ENCODE results near the gene RAD18.

Gene RAD18

GRCh38 chr3:8865697-8866096 lies 97.6 kb downstream of the RAD18 start:
- DNase-seq (ENCODE audit: low read depth): no peak
- no peak overlapping the region for H3K4me3 ChIP-seq (ENCODE audit: control insufficient read depth, low read depth, low read length)
- TF ChIP-seq CTCF (conservative IDR thresholded peaks at IDR 0.05; ENCODE audit: control insufficient read depth, insufficient read depth, low read depth, low read length): no peak

GRCh38 chr3:8864402-8865350 lies 98.6 kb downstream of the RAD18 start:
- no peak overlapping the region for H3K4me3 ChIP-seq (ENCODE audit: control insufficient read depth, low read depth, low read length)
- no peak for DNase-seq (ENCODE audit: low read depth)
- TF ChIP-seq CTCF (conservative IDR thresholded peaks at IDR 0.05; ENCODE audit: control insufficient read depth, insufficient read depth, low read depth, low read length): no peak

DNA sequence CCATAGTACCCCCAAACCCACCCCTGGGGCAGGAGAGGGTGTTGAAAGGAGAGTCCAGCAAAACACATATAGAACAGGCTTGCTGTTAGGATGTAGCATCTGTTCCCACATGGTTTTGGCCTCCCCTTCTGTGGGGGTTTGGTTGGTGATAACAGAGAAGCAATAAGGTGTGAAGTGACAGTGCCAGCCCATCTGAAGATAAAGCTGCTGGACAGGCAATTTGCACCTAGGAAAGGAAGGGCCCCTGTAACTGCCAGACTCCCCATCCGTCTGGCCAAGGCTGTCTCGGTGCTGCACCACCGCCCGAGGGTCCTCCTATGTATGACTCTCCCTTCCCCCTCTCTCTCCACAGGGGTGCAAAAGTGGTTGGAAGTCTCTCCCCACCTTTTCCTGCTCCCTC lies 99.4 kb downstream of the RAD18 start:
- no peak for TF ChIP-seq CTCF (conservative IDR thresholded peaks at IDR 0.05; ENCODE audit: control insufficient read depth, insufficient read depth, low read depth, low read length)
- no peak overlapping the region for H3K4me3 ChIP-seq (ENCODE audit: control insufficient read depth, low read depth, low read length)
- DNase-seq (ENCODE audit: low read depth): no peak

DNA sequence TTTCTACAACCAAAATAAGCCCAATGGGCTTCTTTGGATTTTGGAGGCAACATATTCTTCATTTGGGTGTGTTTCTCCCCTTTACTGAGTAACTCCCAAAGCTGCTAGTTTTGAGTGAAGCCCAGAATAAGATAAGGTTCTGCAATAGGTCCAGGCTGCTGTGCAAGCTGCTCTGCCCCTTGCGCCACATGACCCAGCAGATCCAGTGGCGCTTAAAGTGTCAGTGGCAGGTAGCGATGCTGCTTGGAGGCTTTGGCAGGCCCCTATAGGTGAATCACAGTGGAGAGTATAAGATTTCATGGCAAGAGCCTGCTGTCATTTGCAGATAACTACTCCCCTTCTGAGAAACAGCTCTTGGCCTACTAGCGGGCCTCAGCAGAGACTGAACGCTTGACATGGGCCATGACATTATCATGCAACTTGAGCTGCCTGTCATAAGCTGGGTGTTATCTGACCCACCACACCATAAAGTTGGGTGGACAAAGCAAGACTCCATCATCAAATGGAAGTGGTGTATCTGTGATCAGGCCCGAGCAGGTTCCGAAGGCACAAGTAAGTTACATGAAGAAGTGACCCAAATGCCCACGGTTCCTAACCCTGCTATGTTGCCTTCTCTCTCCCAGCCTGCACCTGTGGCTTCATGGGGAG lies 105.4 kb downstream of the RAD18 start:
- H3K4me3 ChIP-seq (ENCODE audit: control insufficient read depth, low read depth, low read length): no peak overlapping the region
- no peak for DNase-seq (ENCODE audit: low read depth)

DNA sequence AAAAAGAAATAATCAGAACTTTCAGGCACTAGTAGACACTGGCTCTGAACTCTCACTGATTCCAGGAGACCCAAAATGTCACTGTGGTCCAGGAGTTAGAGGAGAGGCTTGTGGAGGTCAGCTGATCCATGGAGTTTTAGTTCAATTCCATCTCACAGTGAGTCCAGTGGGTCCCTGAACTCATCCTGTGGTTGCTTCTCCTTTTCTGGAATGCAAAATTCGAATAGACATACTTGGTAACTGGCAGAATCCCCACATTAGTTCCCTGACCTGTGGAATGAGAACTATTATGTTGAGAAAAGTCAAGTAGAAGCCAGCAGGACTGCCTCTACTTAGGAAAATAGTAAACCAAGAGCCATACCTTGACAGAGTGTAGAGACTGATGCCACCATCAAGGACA lies 106.6 kb downstream of the RAD18 start:
- no peak overlapping the region for H3K4me3 ChIP-seq (ENCODE audit: control insufficient read depth, low read depth, low read length)
- TF ChIP-seq CTCF (conservative IDR thresholded peaks at IDR 0.05; ENCODE audit: control insufficient read depth, insufficient read depth, low read depth, low read length): no peak
- no peak for DNase-seq (ENCODE audit: low read depth)

More for the DNA sequence above, 105.4 kb downstream of the RAD18 start:
- TF ChIP-seq CTCF (conservative IDR thresholded peaks at IDR 0.05; ENCODE audit: control insufficient read depth, insufficient read depth, low read depth, low read length): no peak

DNA sequence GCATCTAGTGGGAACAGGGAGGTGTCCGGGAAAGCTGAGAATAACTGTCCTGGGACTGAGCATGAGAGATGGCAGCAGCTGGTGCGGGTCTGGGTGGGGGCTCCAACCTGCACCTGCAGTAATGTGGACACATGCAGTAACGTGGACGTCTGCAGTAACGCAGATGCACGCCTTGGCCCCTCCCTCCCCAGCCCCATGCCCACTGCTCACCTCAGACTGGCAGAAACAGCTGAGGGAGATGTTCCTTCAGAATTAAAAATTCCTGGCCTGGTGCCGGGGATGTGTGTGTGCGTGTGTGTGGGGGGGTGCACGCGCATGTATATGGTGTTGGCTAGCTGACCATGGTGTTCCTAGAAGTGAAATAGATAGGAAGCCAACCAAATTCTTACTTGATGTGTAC lies 107.2 kb downstream of the RAD18 start:
- DNase-seq (ENCODE audit: low read depth): no peak
- no peak for TF ChIP-seq CTCF (conservative IDR thresholded peaks at IDR 0.05; ENCODE audit: control insufficient read depth, insufficient read depth, low read depth, low read length)
- no peak overlapping the region for H3K4me3 ChIP-seq (ENCODE audit: control insufficient read depth, low read depth, low read length)
